Retinal pigment epithelial cell (primary cell): Measurements from ENCODE around the gene QSOX1.
A peak's percentile ranks its signal among the peaks of the same experiment; 100 is the strongest.

Experiments used
- DNase-seq: peaks from one replicate; pipeline ENCODE4 v3.0.0-alpha.2; 2010; ENCODE audit warnings: low read depth
- H3K4me3 ChIP-seq: 2 replicates; pipeline ENCODE4 v1.5.1; 2011; ENCODE audit warnings: mild to moderate bottlenecking, low read length, control low read depth, moderate library complexity
- TF ChIP-seq, protein P1 (sequence below): conservative IDR thresholded peaks from 2 replicates; pipeline ENCODE4 v1.5.1; 2011; ENCODE audit warnings: low read depth, low read length, control low read depth, inconsistent platforms

Gene QSOX1

DNA sequence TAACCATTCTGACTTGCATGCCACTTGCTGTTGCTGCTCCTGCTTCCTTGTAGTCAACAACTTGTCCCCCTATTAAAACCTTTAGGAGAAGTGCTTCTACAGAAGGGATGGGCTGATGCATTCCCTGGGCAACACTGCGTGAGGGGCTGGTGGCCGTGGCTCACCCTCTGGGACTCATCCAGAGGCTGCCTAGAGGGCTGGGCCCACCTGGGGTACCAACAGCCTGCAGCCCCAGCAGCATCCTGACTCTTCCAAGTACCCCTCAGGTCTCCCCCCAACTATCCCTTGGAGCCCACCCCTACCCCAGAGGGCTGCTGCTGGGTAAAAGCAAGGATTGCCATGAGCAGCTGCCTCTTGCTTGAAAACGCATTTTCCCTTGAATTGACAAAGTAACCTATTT, 40.7 kb downstream of the QSOX1 start:
- H3K4me3 ChIP-seq: no peak overlapping the region
- no peak for DNase-seq
- TF ChIP-seq, protein P1, sequence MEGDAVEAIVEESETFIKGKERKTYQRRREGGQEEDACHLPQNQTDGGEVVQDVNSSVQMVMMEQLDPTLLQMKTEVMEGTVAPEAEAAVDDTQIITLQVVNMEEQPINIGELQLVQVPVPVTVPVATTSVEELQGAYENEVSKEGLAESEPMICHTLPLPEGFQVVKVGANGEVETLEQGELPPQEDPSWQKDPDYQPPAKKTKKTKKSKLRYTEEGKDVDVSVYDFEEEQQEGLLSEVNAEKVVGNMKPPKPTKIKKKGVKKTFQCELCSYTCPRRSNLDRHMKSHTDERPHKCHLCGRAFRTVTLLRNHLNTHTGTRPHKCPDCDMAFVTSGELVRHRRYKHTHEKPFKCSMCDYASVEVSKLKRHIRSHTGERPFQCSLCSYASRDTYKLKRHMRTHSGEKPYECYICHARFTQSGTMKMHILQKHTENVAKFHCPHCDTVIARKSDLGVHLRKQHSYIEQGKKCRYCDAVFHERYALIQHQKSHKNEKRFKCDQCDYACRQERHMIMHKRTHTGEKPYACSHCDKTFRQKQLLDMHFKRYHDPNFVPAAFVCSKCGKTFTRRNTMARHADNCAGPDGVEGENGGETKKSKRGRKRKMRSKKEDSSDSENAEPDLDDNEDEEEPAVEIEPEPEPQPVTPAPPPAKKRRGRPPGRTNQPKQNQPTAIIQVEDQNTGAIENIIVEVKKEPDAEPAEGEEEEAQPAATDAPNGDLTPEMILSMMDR: no peak

GRCh38 chr1:180195916-180196315, 41.2 kb downstream of the QSOX1 start:
- no peak for DNase-seq
- TF ChIP-seq, protein P1: no peak
- H3K4me3 ChIP-seq: no peak overlapping the region

- DNase-seq: no peak
- no peak overlapping the region for H3K4me3 ChIP-seq
- TF ChIP-seq, protein P1: no peak
Measured at GRCh38 chr1:180196436-180197003, 41.9 kb downstream of the QSOX1 start.

GRCh38 chr1:180197231-180197630, 42.6 kb downstream of the QSOX1 start:
- no peak overlapping the region for H3K4me3 ChIP-seq
- no peak for DNase-seq
- TF ChIP-seq, protein P1: no peak

DNA sequence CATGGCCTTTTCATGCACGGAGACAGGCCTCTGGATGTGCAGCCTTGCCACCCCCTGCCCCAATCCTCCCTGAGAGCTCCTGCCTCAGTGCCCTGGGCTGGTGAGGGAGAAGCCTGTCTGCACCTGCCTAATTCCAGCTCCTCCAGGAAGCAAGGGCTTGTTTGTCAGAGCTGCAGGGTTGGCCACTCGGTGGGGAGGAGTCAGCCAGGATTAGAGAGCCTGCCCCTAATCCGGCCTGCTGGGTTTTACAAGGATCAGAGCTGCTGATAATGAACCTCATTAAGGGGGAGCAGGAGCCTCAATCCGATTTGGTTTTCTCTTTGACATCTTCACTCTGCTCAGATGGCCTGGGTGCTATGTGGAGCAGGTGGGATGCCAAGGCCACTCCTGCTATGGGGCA, 43.5 kb downstream of the QSOX1 start:
- peak; percentile 45 for DNase-seq
- TF ChIP-seq, protein P1: no peak
- no peak overlapping the region for H3K4me3 ChIP-seq

DNA sequence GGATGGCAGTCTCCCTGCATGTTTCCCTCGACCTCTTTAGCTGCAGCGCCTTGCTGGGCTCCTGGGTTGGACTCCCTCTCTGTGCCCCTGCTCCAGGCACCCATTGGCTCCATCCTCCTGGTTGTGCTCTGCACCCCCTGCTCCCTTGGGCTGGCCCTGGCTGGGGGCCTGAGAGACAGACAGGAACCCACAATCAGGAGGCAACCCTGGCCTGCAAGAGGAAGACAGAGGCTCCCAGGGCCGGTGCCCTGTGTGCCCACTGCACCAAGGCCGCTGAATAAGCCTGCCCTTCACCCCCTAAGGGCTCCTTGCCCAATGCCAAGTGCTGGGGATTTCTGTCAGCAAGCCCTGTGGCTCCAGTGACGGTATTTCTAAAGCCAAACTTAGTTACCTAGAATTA, 43.9 kb downstream of the QSOX1 start:
- H3K4me3 ChIP-seq: no peak overlapping the region
- DNase-seq: no peak
- TF ChIP-seq, protein P1: no peak

- no peak for DNase-seq
- TF ChIP-seq, protein P1: no peak
- H3K4me3 ChIP-seq: no peak overlapping the region
Measured at GRCh38 chr1:180199018-180199417, 44.3 kb downstream of the QSOX1 start.
